Psoas muscle (tissue), 8 donors: ENCODE measurements around the gene EPHA1. TPM values are rescaled to one million over a fixed set of nuclear protein-coding genes. Genes with fewer than 3 reads are reported as not detected.

ENCODE experiments used
- ATAC-seq, 4 donors: fragments of 200-7000 bp; cut with Tn5 transposase; one replicate each; pipeline ENCODE4 v1.9.1; 2020; ENCODE audit warnings: moderate library complexity in 3 of 4, mild to moderate bottlenecking in 2 of 4
- DNase-seq, 2 donors: peaks; one replicate each; pipeline ENCODE4 v3.0.0-alpha.2; 2020
- H3K27ac ChIP-seq: fragments of 200-600 bp; one replicate; pipeline ENCODE4 v1.8.0; 2022
- H3K27me3 ChIP-seq, 3 donors: fragments of 200-600 bp in 1 of 3; one replicate each; pipeline versions ENCODE4 v1.6.1 to v1.8.0; 2013 to 2022; ENCODE audit warnings: low read length in 2 of 3, mild to moderate bottlenecking in 2 of 3, moderate library complexity in 1 of 3; ENCODE audit not compliant: insufficient read depth in 3 of 3
- H3K36me3 ChIP-seq, 2 donors: fragments of 200-600 bp in 1 of 2; one replicate each; pipeline versions ENCODE4 v1.6.1 to v1.8.0; 2013 to 2022; ENCODE audit warnings: low read depth in 1 of 2, mild to moderate bottlenecking in 1 of 2, moderate library complexity in 1 of 2; ENCODE audit not compliant: insufficient read depth in 1 of 2
- H3K4me1 ChIP-seq: fragments of 200-600 bp; one replicate; pipeline ENCODE4 v1.8.0; 2022
- H3K4me3 ChIP-seq: fragments of 200-600 bp; one replicate; pipeline ENCODE4 v1.8.0; 2022; ENCODE audit warnings: mild to moderate bottlenecking
- H3K9me3 ChIP-seq: fragments of 200-600 bp; one replicate; pipeline ENCODE4 v1.8.0; 2022
- CTCF ChIP-seq: fragments of 200-600 bp; IDR thresholded peaks from one replicate; pipeline ENCODE4 v1.8.0; 2022; ENCODE audit warnings: antibody characterized with exemption
- WGBS, 3 donors: extraction: QIAGEN DNeasy Blood & Tissue Kit; methylation state at CpG; one replicate each; pipeline versions ENCODE4 v1.1.6 to v1.1.7; 2013; 5-methylcytosine and 5-hydroxymethylcytosine counted together
- intact Hi-C, 2 donors: fragments of 100-400 bp; cut with DNase I; formaldehyde crosslinking; loops; one replicate each; pipeline versions ENCODE4 v1.11.0 to v1.14.2; 2022
- polyA plus RNA-seq, 3 donors: library from polyadenylated mRNA; stranded (reverse); fragments of 200-250 nt; gene quantifications; one replicate each; pipeline ENCODE4 v1.2.3, GENCODE V29; 2013
- total RNA-seq, 4 donors: library from RNA; stranded (reverse); fragmentation: NEBNext Ultra II Directional in 2 of 4; extraction: Animal tissue kit (Norgen Biotek cat#: 25700) in 2 of 4; gene quantifications; one replicate each; pipeline versions ENCODE4 v1.2.1 to v1.2.4, GENCODE V29; 2021 to 2023
- donor health status: healthy with polysubstance abuse.
- donor health status: DM: no; HTN: no; CAD: no; lungs with moderate emphysema.
- donor health status: Bipolar disorder and iron deficiency.
- donor health status: healthy.
- donor health status: DM: yes; HTN: yes; CAD: no.
- donor health status: DM: no; HTN: no; CAD: no.
- donor health status: DM: no; HTN: no; CAD: no.
- donor health status: DM: yes; HTN: yes; CAD: no.

EPHA1 gene
- total and polyA plus RNA-seq, 7 donors, result 0.07 to 0.38 (median 0.20) TPM; not detected in 3

GRCh38 chr7:143343596-143343995 lies 65.1 kb downstream of the EPHA1 start:
- DNase-seq (no peak), ATAC-seq (no peak)
- no peak for TF ChIP-seq CTCF
- Histone ChIP-seq H3K27ac (no peak overlapping the region), H3K27me3 (no peaks in the 10 kb centered on the region), H3K36me3 (peaks cover 0 to 68% of the 10 kb centered on the region in 2 donors), H3K4me3 (no peak overlapping the region), H3K9me3 (no peaks in the 10 kb centered on the region), H3K4me1 (no peaks in the 10 kb centered on the region)
- intact Hi-C loops, result no loop called here
- WGBS, 3 donors, result 88 to 92% (median 91%) methylated on average over 3 of the region's 3 CpGs

- Histone ChIP-seq H3K27ac (no peak overlapping the region), H3K27me3 (no peaks in the 10 kb centered on the region), H3K4me1 (no peaks in the 10 kb centered on the region), H3K4me3 (no peak overlapping the region), H3K36me3 (peaks cover 0 to 83% of the 10 kb centered on the region in 2 donors), H3K9me3 (no peaks in the 10 kb centered on the region)
- no peak for TF ChIP-seq CTCF
- intact Hi-C loops, result no loop called here
- WGBS, 3 donors, result 84 to 87% (median 86%) methylated on average over 8 of the region's 8 CpGs
- DNase-seq (no peak), ATAC-seq (no peak)
Measured at GRCh38 chr7:143341842-143342241, 66.8 kb downstream of the EPHA1 start.

Other genes starting within 250 kb of the EPHA1 start
- not detected for gene TAS2R39, start 225.4 kb downstream of the EPHA1 start, total RNA-seq
- under 1 TPM in 1 of 3 donors, not detected in 2; 0.10 TPM for gene TAS2R39, start 225.4 kb downstream of the EPHA1 start, polyA plus RNA-seq
- gene TAS2R40, start 186.8 kb downstream of the EPHA1 start, total RNA-seq, result not detected
- gene TAS2R40, start 186.8 kb downstream of the EPHA1 start, polyA plus RNA-seq, result not detected
- gene GSTK1, start 145.4 kb downstream of the EPHA1 start, total RNA-seq, result 100 to 1,000 TPM in 1 of 4 donors, 10 to 100 TPM in 3; 65.1 to 129 (median 92.6) TPM
- 100 to 1,000 TPM in 1 of 3 donors, 10 to 100 TPM in 2; 79.8 to 109 (median 93.9) TPM for gene GSTK1, start 145.4 kb downstream of the EPHA1 start, polyA plus RNA-seq
- gene TMEM139, start 123.9 kb downstream of the EPHA1 start, total RNA-seq, result under 1 TPM in 1 of 4 donors, not detected in 3; 0.43 TPM
- under 1 TPM; 0.04 to 0.42 (median 0.31) TPM for gene TMEM139, start 123.9 kb downstream of the EPHA1 start, polyA plus RNA-seq
- gene CASP2, start 120.5 kb downstream of the EPHA1 start, total RNA-seq, result 1 to 10 TPM; 3.2 to 7.6 (median 4.7) TPM
- 1 to 10 TPM; 1.4 to 4.3 (median 2.0) TPM for gene CASP2, start 120.5 kb downstream of the EPHA1 start, polyA plus RNA-seq
- gene CLCN1, start 92.7 kb downstream of the EPHA1 start, total RNA-seq, result 10 to 100 TPM in 1 of 4 donors, 1 to 10 TPM in 3; 2.9 to 10.9 (median 6.7) TPM
- gene CLCN1, start 92.7 kb downstream of the EPHA1 start, polyA plus RNA-seq, result 1 to 10 TPM in 2 of 3 donors, under 1 TPM in 1; 0.73 to 5.5 (median 1.3) TPM
- 1 to 10 TPM in 1 of 4 donors, under 1 TPM in 3; 0.25 to 1.0 (median 0.61) TPM for gene FAM131B, start 46.1 kb downstream of the EPHA1 start, total RNA-seq
- gene FAM131B, start 46.1 kb downstream of the EPHA1 start, polyA plus RNA-seq, result under 1 TPM; 0.13 to 0.27 (median 0.21) TPM
- 100 to 1,000 TPM in 2 of 4 donors, 10 to 100 TPM in 2; 60.4 to 134 (median 96.0) TPM for gene ZYX, start 27.5 kb downstream of the EPHA1 start, total RNA-seq
- gene ZYX, start 27.5 kb downstream of the EPHA1 start, polyA plus RNA-seq, result 100 to 1,000 TPM in 1 of 3 donors, 10 to 100 TPM in 2; 34.4 to 215 (median 57.6) TPM
- gene TAS2R60, start 34.6 kb upstream of the EPHA1 start, total RNA-seq, result not detected
- gene TAS2R60, start 34.6 kb upstream of the EPHA1 start, polyA plus RNA-seq, result not detected
- gene TAS2R41, start 69.0 kb upstream of the EPHA1 start, total RNA-seq, result not detected
- not detected for gene TAS2R41, start 69.0 kb upstream of the EPHA1 start, polyA plus RNA-seq
- under 1 TPM in 1 of 4 donors, not detected in 3; 0.22 TPM for gene CTAGE15, start 162.9 kb upstream of the EPHA1 start, total RNA-seq
- gene CTAGE15, start 162.9 kb upstream of the EPHA1 start, polyA plus RNA-seq, result not detected
- 1 to 10 TPM in 3 of 4 donors, under 1 TPM in 1; 0.97 to 2.6 (median 2.0) TPM for gene TCAF2, start 212.1 kb upstream of the EPHA1 start, total RNA-seq
- gene TCAF2, start 212.1 kb upstream of the EPHA1 start, polyA plus RNA-seq, result under 1 TPM; 0.39 to 0.58 (median 0.53) TPM